GM21381 (cell line): ENCODE measurements around the gene SSBP3.
"Not testable (repeated sequence)": the region's sequence is repeated elsewhere in the genome, so short reads cannot be mapped to it uniquely, and the experiment has no call there.

Source experiments
- ATAC-seq: cut with Tn5 transposase; IDR thresholded peaks from one replicate; pipeline ENCODE4 v1.9.1; 2021; ENCODE audit warnings: mild to moderate bottlenecking, moderate library complexity; ENCODE audit not compliant: unreplicated experiment

SSBP3 gene

DNA sequence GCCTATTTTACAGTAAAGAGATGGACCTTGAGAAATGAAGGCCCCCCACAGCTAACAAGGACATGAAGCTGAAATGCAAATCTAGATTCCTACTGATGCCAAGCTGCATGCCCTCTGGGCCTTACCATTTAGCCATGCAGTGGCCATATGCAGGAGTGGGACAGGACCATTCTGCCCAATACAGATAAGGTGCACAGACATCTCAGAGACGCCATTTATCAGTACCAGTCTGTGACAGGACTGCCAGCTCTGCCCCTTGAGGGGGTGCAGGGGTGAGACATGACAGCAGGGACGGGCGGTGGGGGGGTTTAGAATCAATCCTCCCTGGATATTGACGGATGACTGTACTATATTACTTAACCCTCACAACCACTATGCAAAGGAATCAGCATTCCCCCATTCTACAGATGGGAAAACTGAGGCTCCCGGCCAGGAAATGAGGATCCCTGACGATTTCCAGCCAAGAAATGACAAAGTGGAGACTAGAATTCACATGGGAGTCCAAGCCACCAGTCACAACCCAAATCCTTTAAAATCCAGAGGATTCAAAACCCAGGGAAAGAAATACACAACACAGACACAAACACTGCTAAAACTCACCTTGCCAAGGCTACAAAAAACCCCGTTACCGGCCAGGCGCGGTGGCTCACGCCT is 10.8 kb downstream of the SSBP3 start:
- no peak for ATAC-seq

GRCh38 chr1:54394104-54394503 is 12.1 kb downstream of the SSBP3 start:
- no peak for ATAC-seq

- no peak for ATAC-seq
These were observed 13.8 kb downstream of the SSBP3 start for GRCh38 chr1:54392401-54392800.

- ATAC-seq: no peak
These were observed 14.6 kb downstream of the SSBP3 start for GRCh38 chr1:54391450-54392209.

- ATAC-seq: no peak
These were observed 15.5 kb downstream of the SSBP3 start for GRCh38 chr1:54390655-54391054.

DNA sequence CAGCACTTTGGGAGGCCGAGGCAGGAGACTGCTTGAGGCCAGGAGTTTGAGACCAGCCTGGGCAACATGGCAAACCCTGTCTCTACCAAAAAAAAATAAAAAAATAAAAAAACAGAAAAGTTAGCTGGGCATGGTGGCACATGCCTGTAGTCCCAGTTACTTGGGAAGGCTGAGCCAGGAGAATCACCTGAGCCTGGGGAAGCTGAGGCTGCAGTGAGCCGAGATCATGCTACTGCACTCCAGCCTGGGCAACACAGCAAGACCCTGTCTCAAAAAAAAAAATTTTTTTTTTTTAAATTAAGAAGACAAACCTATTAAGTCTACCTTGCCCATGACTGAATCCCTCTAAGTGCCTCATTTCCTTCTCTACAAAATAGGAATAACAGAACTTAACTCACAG is 16.6 kb downstream of the SSBP3 start:
- not testable (repeated sequence) for ATAC-seq

DNA sequence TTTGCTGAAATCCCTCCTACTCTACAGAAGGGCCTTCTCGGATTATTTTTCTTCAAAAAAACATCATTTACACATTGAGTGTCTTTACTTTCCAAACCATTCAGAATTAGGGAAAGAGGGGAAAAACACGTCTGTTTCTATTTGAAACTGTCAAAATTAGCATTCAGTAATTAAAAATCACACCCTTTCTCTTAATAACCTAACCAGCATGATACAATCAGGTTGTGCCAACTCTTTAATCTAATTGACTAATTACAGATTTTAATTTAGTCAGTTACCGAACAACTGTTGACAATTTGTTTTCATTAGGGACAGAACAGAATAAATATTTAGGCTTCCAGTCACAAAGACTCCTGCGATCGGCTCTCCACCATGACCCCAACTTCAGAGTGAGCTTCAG is 18.8 kb downstream of the SSBP3 start:
- no peak for ATAC-seq

GRCh38 chr1:54385727-54386022 is 20.5 kb downstream of the SSBP3 start:
- ATAC-seq: no peak

GRCh38 chr1:54384918-54385726 is 21.1 kb downstream of the SSBP3 start:
- ATAC-seq: no peak

DNA sequence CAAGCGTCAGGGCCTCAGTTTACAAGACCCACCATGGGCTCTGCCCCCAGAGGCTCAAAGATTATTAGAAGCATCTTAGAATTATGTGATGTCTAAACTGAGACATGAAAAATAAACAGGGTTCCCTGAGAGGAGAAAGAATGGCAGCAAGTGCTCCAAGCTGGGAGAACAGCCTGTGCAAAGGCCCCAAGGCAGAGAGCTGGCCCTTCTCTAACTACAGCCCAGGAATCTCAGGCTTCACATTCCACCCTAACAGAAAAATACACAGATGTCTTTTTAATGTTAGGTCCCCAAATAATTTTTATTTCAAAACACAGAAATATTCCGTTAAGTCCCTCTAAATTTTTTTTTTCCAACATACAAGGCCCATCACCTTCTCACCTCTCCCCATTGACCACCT is 21.7 kb downstream of the SSBP3 start:
- ATAC-seq: no peak

DNA sequence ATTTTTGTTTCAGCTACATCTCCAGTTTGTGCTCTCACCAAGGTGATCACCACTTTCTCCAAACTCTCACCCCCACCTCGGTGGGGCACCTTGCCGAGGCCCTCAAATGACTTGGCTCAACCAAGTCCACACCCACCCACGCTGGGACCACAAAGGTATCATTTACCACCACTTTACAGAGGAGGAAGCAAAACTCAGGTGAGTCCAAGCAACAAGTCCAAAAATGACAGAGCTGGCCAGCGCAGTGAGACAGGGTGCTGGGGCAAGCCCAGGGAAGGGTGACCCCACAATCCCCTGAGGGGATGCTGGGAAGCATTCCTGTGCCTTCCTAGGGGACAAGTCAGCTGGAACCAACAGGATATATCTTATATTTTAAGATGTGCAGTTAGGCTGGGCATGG is 24.7 kb downstream of the SSBP3 start:
- ATAC-seq: no peak

DNA sequence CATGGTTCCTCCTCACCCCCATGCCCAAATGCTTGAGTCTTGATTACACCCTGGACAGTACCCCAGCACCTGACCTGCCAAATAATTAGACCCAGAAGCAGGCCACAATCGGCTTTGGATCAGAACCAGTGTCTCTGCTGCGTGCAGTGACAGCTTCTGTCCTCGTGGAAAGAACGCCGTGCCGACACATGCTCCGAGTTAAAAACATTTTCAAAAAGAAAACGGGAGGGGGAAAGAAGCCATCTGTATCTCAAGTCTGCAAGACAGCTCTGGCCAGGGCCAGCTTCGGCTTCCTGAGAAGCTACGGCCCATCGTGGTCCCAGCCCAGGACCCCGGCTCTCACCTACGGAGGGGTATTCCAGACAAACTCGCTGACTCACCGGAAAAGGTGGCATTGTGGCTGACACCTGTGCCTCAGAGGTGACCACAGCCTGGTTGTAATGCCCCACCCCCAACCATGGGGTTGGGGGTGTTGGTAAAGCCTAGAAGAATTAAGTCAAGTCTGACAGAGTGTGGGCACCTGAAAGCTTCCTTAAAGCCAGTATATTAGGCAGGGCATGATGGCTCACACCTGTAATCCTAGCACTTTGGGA is 25.8 kb downstream of the SSBP3 start:
- ATAC-seq: no peak

- no peak for ATAC-seq
These were observed 26.5 kb downstream of the SSBP3 start for GRCh38 chr1:54379555-54380289.

DNA sequence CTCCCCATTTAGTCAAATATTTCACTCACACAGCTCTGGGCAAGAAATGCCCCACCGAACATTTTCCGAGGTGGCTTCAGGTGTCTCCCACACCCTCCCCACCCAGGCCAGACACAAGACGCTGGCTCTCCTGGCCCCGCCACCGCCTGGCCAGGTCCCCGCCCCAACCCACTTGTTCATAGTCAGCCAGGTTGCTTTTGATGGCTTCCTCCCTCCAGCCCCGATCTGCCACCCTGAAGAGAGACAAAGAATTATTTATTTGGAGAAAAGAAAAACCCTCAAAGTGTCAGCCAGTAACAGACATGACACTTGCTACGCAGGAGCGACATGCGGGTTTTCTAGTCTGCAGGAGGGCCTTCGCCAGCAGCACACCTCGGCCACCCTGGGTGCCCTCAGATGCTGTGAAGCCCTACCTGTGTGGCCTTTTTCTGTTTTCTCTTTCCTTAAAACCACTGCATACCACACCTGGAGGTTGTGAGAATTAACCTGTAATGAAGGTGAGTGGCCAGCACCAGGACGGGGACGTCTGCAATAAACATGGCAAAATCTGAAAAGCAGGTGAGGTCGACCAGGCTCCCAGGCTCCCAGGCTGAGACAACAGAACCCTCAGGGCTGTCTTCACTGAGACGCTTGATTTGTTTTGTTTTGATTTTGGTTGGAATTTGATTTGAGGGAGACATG is 27.2 kb downstream of the SSBP3 start:
- no peak for ATAC-seq

- no peak for ATAC-seq
These were observed 27.9 kb downstream of the SSBP3 start for GRCh38 chr1:54378157-54378873.

DNA sequence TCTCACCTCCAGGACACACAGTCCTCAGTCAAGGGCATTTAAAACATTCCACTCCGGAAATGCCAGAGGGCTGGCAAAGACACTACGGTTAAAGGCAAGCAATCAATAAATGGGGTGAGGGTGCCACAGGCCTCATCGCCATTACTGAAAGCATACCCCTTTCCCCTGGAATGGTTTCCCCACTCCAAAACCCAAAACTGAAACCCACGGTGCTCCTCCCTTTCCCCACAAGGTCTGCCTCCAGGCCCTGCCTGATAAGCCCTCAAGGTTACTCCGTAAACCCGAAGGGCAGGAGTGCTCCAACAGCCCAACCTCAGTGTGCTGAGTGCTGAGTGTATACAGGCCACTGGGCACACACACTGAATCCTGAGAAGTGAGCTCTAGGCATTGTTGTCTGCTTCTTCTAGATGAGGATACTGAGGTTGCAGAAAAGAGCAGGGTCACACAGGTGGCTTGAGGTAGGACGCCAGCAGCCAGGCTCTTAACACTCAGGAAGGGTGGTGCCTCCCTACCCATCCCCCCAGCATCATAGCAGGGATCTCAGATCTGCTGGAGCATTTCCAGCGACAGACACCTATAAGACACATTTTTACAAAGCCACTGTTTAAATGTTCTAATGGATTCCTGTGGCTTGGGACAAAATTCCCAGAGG is 29.0 kb downstream of the SSBP3 start:
- no peak for ATAC-seq

DNA sequence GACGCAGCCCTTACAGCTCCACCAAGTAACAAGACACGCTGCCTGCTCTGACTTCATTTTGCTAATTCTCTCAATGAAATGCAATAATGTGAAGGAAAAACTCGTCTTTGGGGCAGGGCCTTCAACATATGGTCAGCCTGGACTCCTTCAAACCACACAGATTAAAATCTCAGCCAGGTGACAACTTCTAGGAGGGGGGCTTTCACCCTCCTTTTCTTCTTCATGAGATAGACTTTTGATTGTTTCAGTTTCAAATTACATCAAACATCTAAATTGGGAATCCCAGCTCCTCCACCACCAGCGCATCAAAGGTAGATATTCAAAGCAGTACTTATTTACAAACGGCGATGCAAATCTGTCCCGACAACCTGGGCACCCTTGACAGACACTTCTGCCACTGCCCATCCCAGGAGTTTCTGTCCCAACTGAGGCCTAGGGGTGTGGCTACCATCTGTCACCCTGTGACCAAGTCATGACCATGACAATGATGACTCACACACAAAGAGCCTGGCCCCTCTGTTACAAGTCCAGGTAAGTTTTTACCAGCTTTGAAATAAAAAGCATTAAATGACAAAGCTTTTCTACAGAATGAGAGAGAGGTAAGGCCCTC is 29.7 kb downstream of the SSBP3 start:
- peak; percentile 61 for ATAC-seq

DNA sequence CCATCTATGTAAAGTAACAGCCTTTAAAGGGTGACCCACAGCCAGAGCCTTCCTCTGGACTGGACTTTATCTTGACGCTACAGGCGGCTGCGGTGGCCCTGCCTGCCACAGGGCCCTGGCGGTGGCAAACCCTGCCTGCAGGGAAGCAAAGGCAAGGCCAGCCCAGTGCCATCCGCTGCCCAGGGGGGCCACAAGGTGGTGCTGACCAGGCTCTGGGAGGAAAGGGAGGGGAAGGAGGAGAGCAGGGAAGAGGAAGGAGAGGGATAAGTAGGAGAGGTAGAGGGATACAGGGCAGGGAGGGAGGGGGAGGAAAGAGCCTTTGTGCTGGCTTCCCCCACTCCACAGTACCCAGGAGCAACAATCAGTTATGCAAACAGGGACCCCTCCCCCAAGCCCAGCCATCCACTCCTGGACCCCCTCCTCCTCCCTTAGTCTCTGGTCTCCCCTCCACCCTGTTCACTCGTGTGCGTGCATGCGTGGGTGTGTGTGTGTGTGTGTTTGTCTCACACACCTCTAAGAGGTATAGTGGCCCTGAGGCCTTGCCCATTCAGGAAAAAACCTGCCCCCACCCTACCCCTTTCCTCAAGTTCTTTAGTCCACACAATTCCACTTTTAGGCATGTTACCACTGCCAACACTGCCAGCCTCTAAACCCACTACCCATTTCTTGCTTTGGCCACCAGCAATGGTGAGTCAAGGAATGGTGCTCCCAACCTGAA is 30.3 kb downstream of the SSBP3 start:
- ATAC-seq: no peak
